ENCODE results near the gene ARHGAP23.
A peak's percentile ranks its signal among the peaks of the same experiment; 100 is the strongest.

The ARHGAP23 gene, protein sequence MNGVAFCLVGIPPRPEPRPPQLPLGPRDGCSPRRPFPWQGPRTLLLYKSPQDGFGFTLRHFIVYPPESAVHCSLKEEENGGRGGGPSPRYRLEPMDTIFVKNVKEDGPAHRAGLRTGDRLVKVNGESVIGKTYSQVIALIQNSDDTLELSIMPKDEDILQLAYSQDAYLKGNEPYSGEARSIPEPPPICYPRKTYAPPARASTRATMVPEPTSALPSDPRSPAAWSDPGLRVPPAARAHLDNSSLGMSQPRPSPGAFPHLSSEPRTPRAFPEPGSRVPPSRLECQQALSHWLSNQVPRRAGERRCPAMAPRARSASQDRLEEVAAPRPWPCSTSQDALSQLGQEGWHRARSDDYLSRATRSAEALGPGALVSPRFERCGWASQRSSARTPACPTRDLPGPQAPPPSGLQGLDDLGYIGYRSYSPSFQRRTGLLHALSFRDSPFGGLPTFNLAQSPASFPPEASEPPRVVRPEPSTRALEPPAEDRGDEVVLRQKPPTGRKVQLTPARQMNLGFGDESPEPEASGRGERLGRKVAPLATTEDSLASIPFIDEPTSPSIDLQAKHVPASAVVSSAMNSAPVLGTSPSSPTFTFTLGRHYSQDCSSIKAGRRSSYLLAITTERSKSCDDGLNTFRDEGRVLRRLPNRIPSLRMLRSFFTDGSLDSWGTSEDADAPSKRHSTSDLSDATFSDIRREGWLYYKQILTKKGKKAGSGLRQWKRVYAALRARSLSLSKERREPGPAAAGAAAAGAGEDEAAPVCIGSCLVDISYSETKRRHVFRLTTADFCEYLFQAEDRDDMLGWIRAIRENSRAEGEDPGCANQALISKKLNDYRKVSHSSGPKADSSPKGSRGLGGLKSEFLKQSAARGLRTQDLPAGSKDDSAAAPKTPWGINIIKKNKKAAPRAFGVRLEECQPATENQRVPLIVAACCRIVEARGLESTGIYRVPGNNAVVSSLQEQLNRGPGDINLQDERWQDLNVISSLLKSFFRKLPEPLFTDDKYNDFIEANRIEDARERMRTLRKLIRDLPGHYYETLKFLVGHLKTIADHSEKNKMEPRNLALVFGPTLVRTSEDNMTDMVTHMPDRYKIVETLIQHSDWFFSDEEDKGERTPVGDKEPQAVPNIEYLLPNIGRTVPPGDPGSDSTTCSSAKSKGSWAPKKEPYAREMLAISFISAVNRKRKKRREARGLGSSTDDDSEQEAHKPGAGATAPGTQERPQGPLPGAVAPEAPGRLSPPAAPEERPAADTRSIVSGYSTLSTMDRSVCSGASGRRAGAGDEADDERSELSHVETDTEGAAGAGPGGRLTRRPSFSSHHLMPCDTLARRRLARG (N-terminal part only)

DNA sequence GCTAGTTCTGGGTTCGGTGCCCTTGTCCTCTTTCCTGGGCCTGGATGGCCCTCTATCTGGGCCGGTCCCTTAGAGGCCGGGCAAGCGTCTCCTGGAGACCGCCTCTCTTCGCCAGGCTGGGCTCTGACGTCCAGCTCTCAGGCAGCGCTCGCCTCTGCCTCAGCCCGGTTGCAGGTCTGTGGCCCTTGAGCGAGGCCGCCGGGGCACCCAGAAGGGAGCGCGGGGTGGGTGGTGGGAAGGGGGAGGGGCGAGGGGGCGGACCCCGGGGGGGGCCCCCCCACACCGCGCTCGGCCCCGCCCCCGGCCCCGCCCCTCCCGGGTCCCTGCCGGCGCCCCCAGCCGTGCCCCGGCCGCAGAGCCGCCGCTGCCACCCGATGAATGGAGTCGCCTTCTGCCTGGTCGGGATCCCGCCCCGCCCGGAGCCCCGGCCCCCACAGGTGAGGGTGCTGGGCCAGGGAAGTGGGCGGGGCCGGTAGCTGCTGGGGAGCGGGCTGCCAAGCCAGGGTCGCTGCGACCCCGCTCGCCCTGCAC, at the start of gene ARHGAP23:
Gene ARHGAP23, plus strand, starts transcription at position 353 of the 531 bp plus-strand sequence. Its CDS starts 22 bp downstream, at position 375.
- H2AFZ ChIP-seq (ENCODE audit: low read length): no peak within 1 kb of the TSS

DNA sequence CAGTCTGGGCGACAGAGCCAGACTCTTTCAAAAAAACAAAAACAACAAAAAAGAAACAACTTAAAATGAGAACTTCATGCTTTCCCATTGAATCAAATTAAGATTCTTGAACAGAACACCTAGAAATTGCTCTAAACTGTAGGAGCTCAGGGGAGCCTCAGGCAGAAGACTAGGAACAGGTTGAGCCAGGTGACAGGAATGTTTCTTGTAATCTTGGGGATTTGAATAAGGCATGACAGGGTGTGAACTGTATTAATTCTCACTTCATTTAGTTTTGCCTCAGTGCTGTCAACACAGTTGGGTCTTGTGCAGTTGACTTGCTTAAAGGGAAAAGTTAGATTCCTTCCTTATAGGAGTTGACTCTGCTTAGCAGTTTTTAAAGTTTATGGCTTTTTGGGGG, 48.8 kb upstream of the ARHGAP23 start:
- Histone ChIP-seq H3K4me1 (ENCODE audit: insufficient read depth, low read length, severe bottlenecking) (no peaks in the 10 kb centered on the region), H3K9me3 (ENCODE audit: low read length) (peaks cover 3% of the 10 kb centered on the region; the same call in 1 of the 2 replicates), H3F3A (ENCODE audit: insufficient read depth, low read length) (no peaks in the 10 kb centered on the region), H3K4me3 (ENCODE audit: low read depth, low read length, poor library complexity, severe bottlenecking) (no peak overlapping the region), H3K9me2 (ENCODE audit: low read depth, low read length) (no peaks in the 10 kb centered on the region), H3K36me3 (ENCODE audit: insufficient read depth, low read length) (0 out of 2 replicates have a peak, but pooled peaks cover 7% of the 10 kb centered on the region), H3K4me2 (ENCODE audit: low read length) (no peak overlapping the region), H4K20me1 (ENCODE audit: insufficient read depth, low read length) (no peaks in the 10 kb centered on the region), H3K27me3 (ENCODE audit: insufficient read depth, low read length) (no peaks in the 10 kb centered on the region), H2AFZ (ENCODE audit: low read length) (no peak overlapping the region), H3K27ac (ENCODE audit: low read depth, low read length, poor library complexity, severe bottlenecking) (no peak overlapping the region), H3K9ac (ENCODE audit: low read length) (no peak overlapping the region), H3K79me2 (ENCODE audit: insufficient read depth, low read length) (no peaks in the 10 kb centered on the region)
- TF ChIP-seq, protein P1, sequence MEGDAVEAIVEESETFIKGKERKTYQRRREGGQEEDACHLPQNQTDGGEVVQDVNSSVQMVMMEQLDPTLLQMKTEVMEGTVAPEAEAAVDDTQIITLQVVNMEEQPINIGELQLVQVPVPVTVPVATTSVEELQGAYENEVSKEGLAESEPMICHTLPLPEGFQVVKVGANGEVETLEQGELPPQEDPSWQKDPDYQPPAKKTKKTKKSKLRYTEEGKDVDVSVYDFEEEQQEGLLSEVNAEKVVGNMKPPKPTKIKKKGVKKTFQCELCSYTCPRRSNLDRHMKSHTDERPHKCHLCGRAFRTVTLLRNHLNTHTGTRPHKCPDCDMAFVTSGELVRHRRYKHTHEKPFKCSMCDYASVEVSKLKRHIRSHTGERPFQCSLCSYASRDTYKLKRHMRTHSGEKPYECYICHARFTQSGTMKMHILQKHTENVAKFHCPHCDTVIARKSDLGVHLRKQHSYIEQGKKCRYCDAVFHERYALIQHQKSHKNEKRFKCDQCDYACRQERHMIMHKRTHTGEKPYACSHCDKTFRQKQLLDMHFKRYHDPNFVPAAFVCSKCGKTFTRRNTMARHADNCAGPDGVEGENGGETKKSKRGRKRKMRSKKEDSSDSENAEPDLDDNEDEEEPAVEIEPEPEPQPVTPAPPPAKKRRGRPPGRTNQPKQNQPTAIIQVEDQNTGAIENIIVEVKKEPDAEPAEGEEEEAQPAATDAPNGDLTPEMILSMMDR (IDR thresholded peaks at IDR 0.05; ENCODE audit: low read length): no peak
- no peak for TF ChIP-seq EZH2 (IDR thresholded peaks at IDR 0.05; ENCODE audit: borderline replicate concordance, low read length)

More for the DNA sequence above, at the start of gene ARHGAP23:
- H3K27me3 ChIP-seq (ENCODE audit: insufficient read depth, low read length): no peaks in the 10 kb centered on the region
- H3K79me2 ChIP-seq (ENCODE audit: insufficient read depth, low read length): no peaks in the 10 kb centered on the region
- no peak within 1 kb of the TSS for H3K27ac ChIP-seq (ENCODE audit: low read depth, low read length, poor library complexity, severe bottlenecking)
- H3K4me3 ChIP-seq (ENCODE audit: low read depth, low read length, poor library complexity, severe bottlenecking): peak within 1 kb of the TSS; percentile 37
- peak within 1 kb of the TSS; percentile 34; the same call in 1 of the 2 replicates for H3K9ac ChIP-seq (ENCODE audit: low read length)
- H4K20me1 ChIP-seq (ENCODE audit: insufficient read depth, low read length): no peaks in the 10 kb centered on the region
- H3F3A ChIP-seq (ENCODE audit: insufficient read depth, low read length): no peaks in the 10 kb centered on the region
- H3K36me3 ChIP-seq (ENCODE audit: insufficient read depth, low read length): no peaks in the 10 kb centered on the region
- H3K9me3 ChIP-seq (ENCODE audit: low read length): no peaks in the 10 kb centered on the region
- peaks cover 5% of the 10 kb centered on the region for H3K4me1 ChIP-seq (ENCODE audit: insufficient read depth, low read length, severe bottlenecking)
- H3K9me2 ChIP-seq (ENCODE audit: low read depth, low read length): no peaks in the 10 kb centered on the region
- TF ChIP-seq EZH2 (IDR thresholded peaks at IDR 0.05; ENCODE audit: borderline replicate concordance, low read length): no peak
- TF ChIP-seq, protein P1 (IDR thresholded peaks at IDR 0.05; ENCODE audit: low read length): no peak
- peak within 1 kb of the TSS; percentile 70 for H3K4me2 ChIP-seq (ENCODE audit: low read length)

DNA sequence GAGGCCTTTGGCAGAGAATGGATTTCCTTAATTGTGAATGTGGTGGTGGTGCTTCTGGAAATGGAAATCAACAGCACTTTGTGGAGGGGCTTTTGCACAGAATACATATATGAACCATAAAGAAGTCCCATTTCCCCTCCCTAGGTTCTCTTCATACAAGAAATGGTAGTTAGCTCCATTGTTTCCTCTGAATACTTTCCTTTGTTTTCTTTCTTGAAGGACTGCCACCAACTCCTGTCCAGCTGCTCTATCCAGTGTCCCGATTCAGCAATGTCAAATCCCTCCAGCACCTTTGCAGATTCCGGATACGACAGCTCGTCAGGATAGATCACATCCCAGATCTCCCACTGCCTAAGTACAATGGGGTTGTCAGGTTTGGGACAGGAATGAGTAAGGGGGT, 33.2 kb upstream of the ARHGAP23 start:
- Histone ChIP-seq H3F3A (ENCODE audit: insufficient read depth, low read length) (no peaks in the 10 kb centered on the region), H3K27me3 (ENCODE audit: insufficient read depth, low read length) (no peaks in the 10 kb centered on the region), H4K20me1 (ENCODE audit: insufficient read depth, low read length) (no peaks in the 10 kb centered on the region), H3K4me1 (ENCODE audit: insufficient read depth, low read length, severe bottlenecking) (no peaks in the 10 kb centered on the region), H3K4me3 (ENCODE audit: low read depth, low read length, poor library complexity, severe bottlenecking) (no peak overlapping the region), H3K27ac (ENCODE audit: low read depth, low read length, poor library complexity, severe bottlenecking) (no peak overlapping the region), H3K79me2 (ENCODE audit: insufficient read depth, low read length) (no peaks in the 10 kb centered on the region), H3K36me3 (ENCODE audit: insufficient read depth, low read length) (peaks cover 4% of the 10 kb centered on the region; the same call in 1 of the 2 replicates), H3K9me2 (ENCODE audit: low read depth, low read length) (no peaks in the 10 kb centered on the region), H2AFZ (ENCODE audit: low read length) (no peak overlapping the region), H3K4me2 (ENCODE audit: low read length) (no peak overlapping the region), H3K9ac (ENCODE audit: low read length) (no peak overlapping the region), H3K9me3 (ENCODE audit: low read length) (no peaks in the 10 kb centered on the region)
- TF ChIP-seq, protein P1 (IDR thresholded peaks at IDR 0.05; ENCODE audit: low read length): no peak
- TF ChIP-seq EZH2 (IDR thresholded peaks at IDR 0.05; ENCODE audit: borderline replicate concordance, low read length): no peak

Measured in OCI-LY1 (cell line).